GM18909 (cell line): Measurements from ENCODE around the gene FSHR.
A peak's percentile ranks its signal among the peaks of the same experiment; 100 is the strongest.

Experiments used
- ATAC-seq: cut with Tn5 transposase; IDR thresholded peaks from one replicate; pipeline ENCODE4 v1.9.1; 2021; ENCODE audit warnings: mild to moderate bottlenecking; ENCODE audit not compliant: unreplicated experiment, poor library complexity

The FSHR gene

GRCh38 chr2:49154140-49154539 lies at the start of gene FSHR:
Gene FSHR (minus strand): TSS chr2:49154515. CDS start chr2:49154417, 98 bp downstream.
- no peak for ATAC-seq

- ATAC-seq, result no peak
Measured at GRCh38 chr2:49199266-49199665, 45.0 kb upstream of the FSHR start.

GRCh38 chr2:49194701-49195100 lies 40.4 kb upstream of the FSHR start:
- no peak for ATAC-seq

- ATAC-seq, result no peak
Measured at GRCh38 chr2:49192036-49192435, 37.7 kb upstream of the FSHR start.

GRCh38 chr2:49189512-49190225 lies 35.4 kb upstream of the FSHR start:
- no peak for ATAC-seq

GRCh38 chr2:49186050-49186648 lies 31.8 kb upstream of the FSHR start:
- ATAC-seq, result no peak

GRCh38 chr2:49178656-49179055 lies 24.3 kb upstream of the FSHR start:
- ATAC-seq, result no peak

- ATAC-seq, result no peak
Measured at GRCh38 chr2:49177194-49177593, 22.9 kb upstream of the FSHR start.

- ATAC-seq, result no peak
Measured at GRCh38 chr2:49175831-49176230, 21.5 kb upstream of the FSHR start.

GRCh38 chr2:49174750-49175149 lies 20.4 kb upstream of the FSHR start:
- no peak for ATAC-seq

GRCh38 chr2:49167131-49167530 lies 12.8 kb upstream of the FSHR start:
- no peak for ATAC-seq

GRCh38 chr2:49165662-49166061 lies 11.3 kb upstream of the FSHR start:
- no peak for ATAC-seq

- no peak for ATAC-seq
Measured at GRCh38 chr2:49164729-49165128, 10.4 kb upstream of the FSHR start.

GRCh38 chr2:49162151-49162550 lies 7.8 kb upstream of the FSHR start:
- ATAC-seq, result no peak

- no peak for ATAC-seq
Measured at GRCh38 chr2:49154891-49155290, 576 bp upstream of the FSHR start.

- no peak for ATAC-seq
Measured at GRCh38 chr2:49153252-49153651, 1.1 kb downstream of the FSHR start.

GRCh38 chr2:49152824-49153223 lies 1.5 kb downstream of the FSHR start:
- ATAC-seq, result no peak

GRCh38 chr2:49146401-49146800 lies 7.9 kb downstream of the FSHR start:
- no peak for ATAC-seq

GRCh38 chr2:49131801-49132200 lies 22.5 kb downstream of the FSHR start:
- no peak for ATAC-seq

- ATAC-seq, result peak; percentile 63
Measured at GRCh38 chr2:49129034-49129433, 25.3 kb downstream of the FSHR start.

- ATAC-seq, result no peak
Measured at GRCh38 chr2:49123600-49123999, 30.7 kb downstream of the FSHR start.

- no peak for ATAC-seq
Measured at GRCh38 chr2:49122107-49122506, 32.2 kb downstream of the FSHR start.
